ENCODE data around the gene SMAD4. TPM values are rescaled to one million over a fixed set of nuclear protein-coding genes. Genes with fewer than 3 reads are reported as not detected.
"Not testable (repeated sequence)": the region's sequence is repeated elsewhere in the genome, so short reads cannot be mapped to it uniquely, and the experiment has no call there.

The SMAD4 gene
- total RNA-seq, 4 donors from 2014 or later: 113 to 168 (median 130) TPM

DNA sequence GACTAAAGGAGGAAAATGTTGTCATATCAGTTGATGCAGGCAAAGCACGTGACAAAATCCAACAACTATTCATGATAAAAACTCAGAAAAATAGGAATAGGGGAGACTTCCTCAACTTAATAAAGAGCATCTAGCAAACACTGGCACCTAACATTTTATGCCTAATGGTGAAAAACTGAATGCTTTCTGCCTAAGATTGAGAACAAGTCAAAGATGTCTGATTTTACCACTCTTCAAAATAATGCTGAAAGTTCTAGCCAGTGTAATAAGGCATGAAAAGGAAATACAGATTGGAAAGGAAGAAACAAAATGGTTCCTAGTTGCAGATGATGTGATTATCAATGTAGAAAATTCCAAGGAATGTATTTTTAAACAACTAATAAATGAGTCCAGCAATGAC lies 58.4 kb downstream of the SMAD4 start:
- no peak for TF ChIP-seq EP300 (IDR thresholded peaks at IDR 0.05)

DNA sequence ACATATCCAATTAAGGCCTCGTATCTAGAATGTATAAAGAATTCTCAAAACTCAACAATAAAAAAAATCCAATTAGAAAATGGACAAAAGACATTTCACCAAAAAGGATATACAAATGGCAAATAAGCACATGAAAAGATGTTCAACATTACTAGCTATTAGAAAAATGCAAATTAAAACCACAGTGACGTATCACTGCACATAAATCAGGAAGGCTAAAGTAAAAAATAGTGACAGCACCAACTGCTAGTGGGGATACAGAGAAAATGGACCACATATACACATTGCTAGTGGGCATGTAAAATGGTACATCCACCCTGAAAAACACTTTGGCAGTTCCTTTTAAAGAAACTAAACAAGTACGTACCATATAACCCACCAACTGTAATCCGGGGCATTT lies 59.7 kb downstream of the SMAD4 start:
- intact Hi-C loops (cut with DNase I): no loop called here
- no peaks in the 10 kb centered on the region for H3K27me3 ChIP-seq
- H3K9me3 ChIP-seq: peaks cover 0 to 14% (median 10%) of the 10 kb centered on the region in 4 donors
- H3K4me3 ChIP-seq: no peak overlapping the region
- H3K36me3 ChIP-seq: peaks cover 0 to 17% (median 7%) of the 10 kb centered on the region in 4 donors
- DNase-seq (ENCODE audit: extremely low spot score): no peak
- no peaks in the 10 kb centered on the region for H3K4me1 ChIP-seq
- H3K27ac ChIP-seq (replicated peaks in 1 of 4): no peak overlapping the region
- TF ChIP-seq, protein P1, sequence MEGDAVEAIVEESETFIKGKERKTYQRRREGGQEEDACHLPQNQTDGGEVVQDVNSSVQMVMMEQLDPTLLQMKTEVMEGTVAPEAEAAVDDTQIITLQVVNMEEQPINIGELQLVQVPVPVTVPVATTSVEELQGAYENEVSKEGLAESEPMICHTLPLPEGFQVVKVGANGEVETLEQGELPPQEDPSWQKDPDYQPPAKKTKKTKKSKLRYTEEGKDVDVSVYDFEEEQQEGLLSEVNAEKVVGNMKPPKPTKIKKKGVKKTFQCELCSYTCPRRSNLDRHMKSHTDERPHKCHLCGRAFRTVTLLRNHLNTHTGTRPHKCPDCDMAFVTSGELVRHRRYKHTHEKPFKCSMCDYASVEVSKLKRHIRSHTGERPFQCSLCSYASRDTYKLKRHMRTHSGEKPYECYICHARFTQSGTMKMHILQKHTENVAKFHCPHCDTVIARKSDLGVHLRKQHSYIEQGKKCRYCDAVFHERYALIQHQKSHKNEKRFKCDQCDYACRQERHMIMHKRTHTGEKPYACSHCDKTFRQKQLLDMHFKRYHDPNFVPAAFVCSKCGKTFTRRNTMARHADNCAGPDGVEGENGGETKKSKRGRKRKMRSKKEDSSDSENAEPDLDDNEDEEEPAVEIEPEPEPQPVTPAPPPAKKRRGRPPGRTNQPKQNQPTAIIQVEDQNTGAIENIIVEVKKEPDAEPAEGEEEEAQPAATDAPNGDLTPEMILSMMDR (IDR thresholded peaks at IDR 0.05): no peak
- TF ChIP-seq POLR2A (IDR thresholded peaks at IDR 0.05; ENCODE audit: low read depth): no peak
- no peak for TF ChIP-seq EP300 (IDR thresholded peaks at IDR 0.05)
- no peak for TF ChIP-seq POLR2AphosphoS5 (IDR thresholded peaks at IDR 0.05)
- WGBS: 88% methylated on average over 4 of the region's 4 CpGs

More for the DNA sequence above, 58.4 kb downstream of the SMAD4 start:
- no peak for DNase-seq (ENCODE audit: extremely low spot score)
- peaks cover 0 to 28% (median 14%) of the 10 kb centered on the region in 4 donors for H3K36me3 ChIP-seq
- intact Hi-C loops (cut with DNase I): no loop called here
- no peak overlapping the region for H3K27ac ChIP-seq (replicated peaks in 1 of 4)
- H3K27me3 ChIP-seq: no peaks in the 10 kb centered on the region
- no peaks in the 10 kb centered on the region for H3K4me1 ChIP-seq
- 93% methylated on average over 1 of the region's 1 CpG for WGBS
- H3K4me3 ChIP-seq: no peak overlapping the region
- H3K9me3 ChIP-seq: peaks cover 0 to 14% (median 10%) of the 10 kb centered on the region in 4 donors

DNA sequence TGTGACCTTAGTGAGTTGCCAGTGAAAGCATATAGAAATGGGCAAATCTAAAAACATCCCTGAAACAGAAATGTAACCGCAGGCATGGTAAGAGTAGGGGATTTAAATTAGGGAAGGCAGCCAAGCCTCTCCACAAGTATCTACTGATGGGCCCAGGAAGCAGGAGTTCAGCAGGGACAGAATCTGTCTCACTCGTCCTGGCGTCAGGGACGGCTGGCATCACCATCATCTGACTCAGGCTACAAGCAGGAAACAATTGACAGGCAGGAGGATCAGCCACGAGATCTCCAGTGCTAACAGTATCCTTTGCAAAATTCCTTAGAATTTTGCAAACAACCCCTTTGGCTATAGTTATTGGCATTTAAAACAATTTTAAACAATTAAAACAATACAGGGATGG lies 61.3 kb downstream of the SMAD4 start:
- peaks cover 0 to 2% (median 0%) of the 10 kb centered on the region in 4 donors for H3K36me3 ChIP-seq
- TF ChIP-seq EP300 (IDR thresholded peaks at IDR 0.05): no peak
- no peak for TF ChIP-seq POLR2AphosphoS5 (IDR thresholded peaks at IDR 0.05)
- TF ChIP-seq POLR2A (IDR thresholded peaks at IDR 0.05; ENCODE audit: low read depth): no peak
- intact Hi-C loops (cut with DNase I): no loop called here
- DNase-seq (ENCODE audit: extremely low spot score): no peak
- 74% methylated on average over 5 of the region's 5 CpGs for WGBS
- no peak overlapping the region for H3K27ac ChIP-seq (replicated peaks in 1 of 4)
- H3K4me3 ChIP-seq: no peak overlapping the region
- no peaks in the 10 kb centered on the region for H3K27me3 ChIP-seq
- no peaks in the 10 kb centered on the region for H3K4me1 ChIP-seq
- peaks cover 0 to 14% (median 10%) of the 10 kb centered on the region in 4 donors for H3K9me3 ChIP-seq

DNA sequence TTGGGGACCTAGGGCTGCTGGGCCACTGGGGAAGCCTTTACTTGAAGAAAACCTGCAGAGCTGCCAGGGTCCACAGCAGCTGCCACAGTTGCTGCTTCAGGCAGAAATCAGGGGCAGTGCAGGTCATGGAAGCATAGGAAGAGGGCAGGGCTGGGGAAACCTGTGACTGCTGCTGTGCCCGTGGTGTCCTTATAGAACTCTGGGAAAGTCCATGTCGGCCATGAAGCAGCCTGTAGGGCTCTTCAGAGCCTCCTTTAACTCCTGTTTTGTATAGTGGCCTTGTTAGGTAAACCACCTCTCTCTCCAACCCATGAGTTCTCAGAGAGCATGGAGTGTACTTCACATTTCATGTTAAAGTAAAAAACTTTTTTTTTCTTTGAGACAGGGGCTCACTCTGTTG lies 62.1 kb downstream of the SMAD4 start:
- H3K4me3 ChIP-seq: no peak overlapping the region
- no peaks in the 10 kb centered on the region for H3K36me3 ChIP-seq
- WGBS: 65% methylated on average over 2 of the region's 2 CpGs
- H3K9me3 ChIP-seq: peaks cover 0 to 14% (median 10%) of the 10 kb centered on the region in 4 donors
- H3K27ac ChIP-seq (replicated peaks in 1 of 4): no peak overlapping the region
- peaks cover 0 to 2% (median 0%) of the 10 kb centered on the region in 4 donors for H3K4me1 ChIP-seq
- DNase-seq (ENCODE audit: extremely low spot score): no peak
- no peaks in the 10 kb centered on the region for H3K27me3 ChIP-seq
- intact Hi-C loops (cut with DNase I): no loop called here
- no peak for TF ChIP-seq POLR2A (IDR thresholded peaks at IDR 0.05; ENCODE audit: low read depth)
- TF ChIP-seq, protein P1 (IDR thresholded peaks at IDR 0.05): no peak

DNA sequence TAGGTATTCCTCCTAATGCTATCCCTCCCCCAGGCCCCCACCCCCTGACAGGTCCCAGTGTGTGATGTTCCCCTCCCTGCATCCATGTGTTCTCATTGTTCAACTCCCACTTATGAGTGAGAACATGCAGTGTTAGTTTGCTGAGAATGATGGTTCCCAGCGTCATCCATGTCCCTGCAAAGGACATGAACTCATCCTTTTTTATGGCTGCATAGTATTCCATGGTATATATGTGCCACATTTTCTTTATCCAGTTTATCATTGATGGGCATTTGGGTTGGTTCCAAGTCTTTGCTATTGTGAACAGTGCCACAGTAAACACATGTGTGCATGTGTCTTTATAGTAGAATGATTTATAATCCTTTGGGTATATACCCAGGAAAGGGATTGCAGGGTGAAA lies 63.0 kb downstream of the SMAD4 start:
- H3K4me3 ChIP-seq; H3K27ac ChIP-seq (replicated peaks in 1 of 4); H3K4me1 ChIP-seq; DNase-seq (ENCODE audit: extremely low spot score); H3K27me3 ChIP-seq; H3K36me3 ChIP-seq; intact Hi-C loops (cut with DNase I): not testable (repeated sequence)
- peaks cover 0 to 14% (median 9%) of the 10 kb centered on the region in 4 donors for H3K9me3 ChIP-seq
- WGBS: 82% methylated on average over 1 of the region's 1 CpG

GRCh38 chr18:51097021-51097822 lies 67.2 kb downstream of the SMAD4 start:
- TF ChIP-seq POLR2A (IDR thresholded peaks at IDR 0.05; ENCODE audit: low read depth) (no peak), POLR2AphosphoS5 (IDR thresholded peaks at IDR 0.05) (no peak), EP300 (IDR thresholded peaks at IDR 0.05) (no peak)
- TF ChIP-seq, protein P1 (IDR thresholded peaks at IDR 0.05): no peak
- Histone ChIP-seq H3K9me3 (no peaks in the 10 kb centered on the region), H3K27ac (replicated peaks in 1 of 4) (no peak overlapping the region), H3K4me3 (no peak overlapping the region), H3K27me3 (no peaks in the 10 kb centered on the region), H3K36me3 (no peaks in the 10 kb centered on the region), H3K4me1 (peaks cover 0 to 2% (median 0%) of the 10 kb centered on the region in 4 donors)
- intact Hi-C loops (cut with DNase I): no loop called here
- WGBS: 45% methylated on average over 6 of the region's 6 CpGs
- DNase-seq (ENCODE audit: extremely low spot score): no peak

Data from esophagus muscularis mucosa (tissue), 4 donors.